CD14-positive monocyte (primary cell): Measurements from ENCODE around the gene PRLR. TPM values are rescaled to one million over a fixed set of nuclear protein-coding genes. Genes with fewer than 3 reads are reported as not detected.

Experiments
- DNase-seq, 3 donors: peaks; one replicate each; pipeline ENCODE4 v3.0.0-alpha.2; 2011 to 2022
- H2AFZ ChIP-seq: 2 replicates; pipeline ENCODE4 v1.6.0; 2012; ENCODE audit warnings: mild to moderate bottlenecking, low read depth, low read length, inconsistent platforms; ENCODE audit not compliant: insufficient read depth, poor library complexity, severe bottlenecking
- H3K27ac ChIP-seq, 2 donors: 1 replicate in 1 of 2; 2 replicates in 1 of 2; pipeline ENCODE4 v1.5.1; 2012 to 2013; ENCODE audit warnings: low read length in 2 of 2, control low read depth in 1 of 2, inconsistent platforms in 1 of 2, low read depth in 1 of 2, mild to moderate bottlenecking in 1 of 2
- H3K27me3 ChIP-seq, 2 donors: one replicate each; pipeline versions ENCODE4 v1.6.0 to v1.6.1; 2011 to 2013; ENCODE audit warnings: low read length in 2 of 2; ENCODE audit not compliant: control insufficient read depth in 2 of 2, insufficient read depth in 2 of 2
- H3K36me3 ChIP-seq, 2 donors: replicated peaks in 1 of 2; 1 replicate in 1 of 2; 2 replicates in 1 of 2; pipeline versions ENCODE4 v1.5.1 to v1.6.1; 2012 to 2013; ENCODE audit warnings: low read length in 2 of 2, control low read depth in 1 of 2, inconsistent platforms in 1 of 2, mild to moderate bottlenecking in 1 of 2; ENCODE audit not compliant: insufficient read depth in 2 of 2, control insufficient read depth in 1 of 2
- H3K4me1 ChIP-seq, 2 donors: 1 replicate in 1 of 2; 2 replicates in 1 of 2; pipeline versions ENCODE4 v1.5.1 to v1.6.1; 2012 to 2013; ENCODE audit warnings: low read length in 2 of 2, control low read depth in 1 of 2, inconsistent platforms in 1 of 2, mild to moderate bottlenecking in 1 of 2, moderate library complexity in 1 of 2; ENCODE audit not compliant: insufficient read depth in 2 of 2, control insufficient read depth in 1 of 2
- H3K4me2 ChIP-seq: replicated peaks from 2 replicates; pipeline ENCODE3; 2012; ENCODE audit warnings: low read length, moderate library complexity, mild to moderate bottlenecking; ENCODE audit not compliant: poor library complexity, severe bottlenecking; ENCODE audit errors: extremely low read depth
- H3K4me3 ChIP-seq, 3 experiments: fragments of 200-600 bp in 1 of 3; sonication (generic) in 1 of 3; replicated peaks in 1 of 3; 1 replicate in 2 of 3; 2 replicates in 1 of 3; pipeline ENCODE4 v1.5.1; 2011 to 2013; ENCODE audit warnings: low read length in 3 of 3, mild to moderate bottlenecking in 3 of 3, control low read depth in 2 of 3, low read depth in 2 of 3, inconsistent platforms in 1 of 3, moderate library complexity in 1 of 3
- H3K79me2 ChIP-seq: 2 replicates; pipeline ENCODE4 v1.6.0; 2012; ENCODE audit warnings: mild to moderate bottlenecking, control low read depth, inconsistent platforms, low read length, moderate library complexity; ENCODE audit not compliant: insufficient read depth
- H3K9ac ChIP-seq: 2 replicates; pipeline ENCODE4 v1.6.0; 2017; ENCODE audit warnings: low read length, mild to moderate bottlenecking; ENCODE audit not compliant: insufficient read depth, poor library complexity, severe bottlenecking
- H3K9me3 ChIP-seq, 2 donors: replicated peaks in 1 of 2; 1 replicate in 1 of 2; 2 replicates in 1 of 2; pipeline versions ENCODE4 v1.5.1 to v1.6.1; 2012 to 2013; ENCODE audit warnings: low read length in 2 of 2, control low read depth in 1 of 2; ENCODE audit not compliant: control insufficient read depth in 1 of 2, insufficient read depth in 1 of 2
- H4K20me1 ChIP-seq: 2 replicates; pipeline ENCODE4 v1.6.0; 2012; ENCODE audit warnings: mild to moderate bottlenecking, low read length, control low read depth, moderate library complexity; ENCODE audit not compliant: insufficient read depth
- H3K27ac Mint-ChIP-seq, 7 donors: one replicate each; pipeline ENCODE4 v1.8.0; 2020; ENCODE audit warnings: mild to moderate bottlenecking in 7 of 7, mixed read lengths in 7 of 7, moderate library complexity in 6 of 7, inconsistent platforms in 2 of 7
- H3K27me3 Mint-ChIP-seq, 3 donors: one replicate each; pipeline ENCODE4 v1.8.0; 2021 to 2022; ENCODE audit warnings: low read depth in 3 of 3, mild to moderate bottlenecking in 3 of 3, mixed read lengths in 3 of 3, moderate library complexity in 3 of 3, inconsistent platforms in 1 of 3
- H3K36me3 Mint-ChIP-seq, 2 donors: one replicate each; pipeline ENCODE4 v1.8.0; 2020; ENCODE audit warnings: mixed read lengths in 2 of 2, inconsistent platforms in 1 of 2, mild to moderate bottlenecking in 1 of 2
- H3K4me1 Mint-ChIP-seq: one replicate; pipeline ENCODE4 v1.8.0; 2020; ENCODE audit warnings: mild to moderate bottlenecking, mixed read lengths
- H3K4me3 Mint-ChIP-seq, 2 donors: one replicate each; pipeline ENCODE4 v1.8.0; 2020; ENCODE audit warnings: mild to moderate bottlenecking in 2 of 2, mixed read lengths in 2 of 2, moderate library complexity in 1 of 2
- H3K9me3 Mint-ChIP-seq, 7 donors: one replicate each; pipeline ENCODE4 v1.8.0; 2020 to 2022; ENCODE audit warnings: mixed read lengths in 7 of 7, mild to moderate bottlenecking in 6 of 7, moderate library complexity in 6 of 7, inconsistent platforms in 2 of 7
- WGBS: methylation state at CpG from one replicate; pipeline ENCODE4 v1.1.5; 2013; ENCODE audit warnings: missing lambda C conversion rate; ENCODE audit not compliant: insufficient coverage; 5-methylcytosine and 5-hydroxymethylcytosine counted together
- intact Hi-C, 2 donors: fragments of 100-400 bp; cut with micrococcal nuclease; formaldehyde crosslinking; loops; one replicate each; pipeline versions ENCODE4 v1.15.0 to v1.15.1; 2023
- polyA plus RNA-seq, 3 donors: library from polyadenylated mRNA; depleted of rRNA in 1 of 3; unstranded in 2 of 3; stranded (reverse) in 1 of 3; fragments of 300-500 nt in 2 of 3; fragments of >200 nt in 1 of 3; fragmentation: Illumina TruSeq in 2 of 3; gene quantifications; 1 replicate in 2 of 3; 2 replicates in 1 of 3; pipeline ENCODE4 v1.2.3, GENCODE V29; 2012 to 2021
- TF ChIP-seq, protein P1 (sequence below): fragments of 200-600 bp; IDR thresholded peaks from one replicate; pipeline ENCODE4 v1.8.0; 2022; ENCODE audit warnings: antibody characterized with exemption, mild to moderate bottlenecking

The PRLR gene
- polyA plus RNA-seq, 3 donors, result 0.12 to 1.7 (median 0.88) TPM

DNA sequence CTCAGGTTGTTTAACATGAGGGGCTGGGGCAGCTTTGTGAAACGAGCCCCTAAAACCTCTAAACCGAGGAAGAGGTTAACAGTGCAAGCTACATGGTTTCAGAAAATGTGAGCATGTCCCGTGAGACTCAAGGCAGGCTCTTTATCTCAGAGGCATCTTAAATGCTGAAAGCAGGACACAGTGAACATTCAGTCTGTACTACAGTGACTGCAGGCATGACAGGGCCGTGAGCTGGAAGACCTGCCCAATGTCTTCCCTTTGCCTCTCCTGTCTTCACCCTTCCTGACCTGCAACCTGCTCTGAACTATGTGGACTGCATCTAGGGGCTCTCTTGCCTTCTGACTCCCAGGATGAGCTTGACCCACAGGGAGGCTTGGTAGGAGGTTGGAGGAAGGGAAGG is 58.3 kb downstream of the PRLR start:
- Mint-ChIP-seq H3K27me3 (no peaks in the 10 kb centered on the region), H3K4me3 (no peak overlapping the region), H3K9me3 (peaks cover 2 to 25% (median 8%) of the 10 kb centered on the region in 7 donors), H3K36me3 (peaks cover 23 to 32% of the 10 kb centered on the region in 2 donors), H3K4me1 (no peaks in the 10 kb centered on the region), H3K27ac (peak overlapping the region in 2 of 7 donors; percentile 30 to 70)
- Histone ChIP-seq H3K9me3 (peaks cover 0 to 15% of the 10 kb centered on the region in 2 donors), H3K27ac (no peak overlapping the region), H4K20me1 (no peaks in the 10 kb centered on the region), H3K4me2 (no peak overlapping the region), H3K9ac (no peak overlapping the region), H3K27me3 (no peaks in the 10 kb centered on the region), H3K79me2 (no peaks in the 10 kb centered on the region), H3K4me3 (no peak overlapping the region), H2AFZ (no peak overlapping the region), H3K4me1 (no peaks in the 10 kb centered on the region), H3K36me3 (peaks cover 0 to 8% of the 10 kb centered on the region in 2 donors)
- no peak for DNase-seq
- intact Hi-C loops, result no loop called here
- 93% methylated on average over 4 of the region's 4 CpGs for WGBS
- TF ChIP-seq, protein P1, sequence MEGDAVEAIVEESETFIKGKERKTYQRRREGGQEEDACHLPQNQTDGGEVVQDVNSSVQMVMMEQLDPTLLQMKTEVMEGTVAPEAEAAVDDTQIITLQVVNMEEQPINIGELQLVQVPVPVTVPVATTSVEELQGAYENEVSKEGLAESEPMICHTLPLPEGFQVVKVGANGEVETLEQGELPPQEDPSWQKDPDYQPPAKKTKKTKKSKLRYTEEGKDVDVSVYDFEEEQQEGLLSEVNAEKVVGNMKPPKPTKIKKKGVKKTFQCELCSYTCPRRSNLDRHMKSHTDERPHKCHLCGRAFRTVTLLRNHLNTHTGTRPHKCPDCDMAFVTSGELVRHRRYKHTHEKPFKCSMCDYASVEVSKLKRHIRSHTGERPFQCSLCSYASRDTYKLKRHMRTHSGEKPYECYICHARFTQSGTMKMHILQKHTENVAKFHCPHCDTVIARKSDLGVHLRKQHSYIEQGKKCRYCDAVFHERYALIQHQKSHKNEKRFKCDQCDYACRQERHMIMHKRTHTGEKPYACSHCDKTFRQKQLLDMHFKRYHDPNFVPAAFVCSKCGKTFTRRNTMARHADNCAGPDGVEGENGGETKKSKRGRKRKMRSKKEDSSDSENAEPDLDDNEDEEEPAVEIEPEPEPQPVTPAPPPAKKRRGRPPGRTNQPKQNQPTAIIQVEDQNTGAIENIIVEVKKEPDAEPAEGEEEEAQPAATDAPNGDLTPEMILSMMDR, result no peak

DNA sequence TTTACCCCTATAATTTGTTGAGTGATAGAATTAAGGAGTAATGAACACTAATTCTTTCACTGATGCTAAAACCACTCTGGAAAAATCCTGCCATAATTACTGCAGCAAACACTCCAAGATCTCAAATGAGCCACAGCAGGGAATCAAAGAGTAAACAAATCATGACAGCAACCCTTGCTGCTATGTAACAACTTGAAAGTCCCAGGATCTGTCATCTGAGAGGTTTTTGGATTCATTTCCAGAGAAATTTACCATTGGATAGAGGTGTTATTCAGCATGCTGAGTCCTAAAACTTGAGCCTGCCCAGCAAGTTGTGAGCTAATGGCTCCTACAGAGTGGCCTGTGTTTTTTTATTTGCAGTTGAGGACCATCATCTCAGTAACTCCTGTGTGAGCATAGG is 59.2 kb downstream of the PRLR start:
- Histone ChIP-seq H3K27ac (no peak overlapping the region), H3K36me3 (peaks cover 0 to 8% of the 10 kb centered on the region in 2 donors), H3K4me3 (no peak overlapping the region), H3K9ac (no peak overlapping the region), H3K4me2 (no peak overlapping the region), H3K4me1 (no peaks in the 10 kb centered on the region), H3K9me3 (peaks cover 0 to 15% of the 10 kb centered on the region in 2 donors), H2AFZ (no peak overlapping the region), H4K20me1 (no peaks in the 10 kb centered on the region), H3K27me3 (no peaks in the 10 kb centered on the region), H3K79me2 (no peaks in the 10 kb centered on the region)
- Mint-ChIP-seq H3K36me3 (peaks cover 23 to 31% of the 10 kb centered on the region in 2 donors), H3K4me3 (no peak overlapping the region), H3K4me1 (no peaks in the 10 kb centered on the region), H3K27me3 (no peaks in the 10 kb centered on the region), H3K27ac (no peak overlapping the region), H3K9me3 (peaks cover 2 to 25% (median 8%) of the 10 kb centered on the region in 7 donors)
- no peak for DNase-seq
- TF ChIP-seq, protein P1, result no peak
- intact Hi-C loops, result no loop called here
